ENCODE measurements around the gene ZSCAN5C.
A peak's percentile ranks its signal among the peaks of the same experiment; 100 is the strongest.
"Not testable (repeated sequence)": the region's sequence is repeated elsewhere in the genome, so short reads cannot be mapped to it uniquely, and the experiment has no call there.

Gene ZSCAN5C

GRCh38 chr19:56193981-56194640 lies 8.0 kb upstream of the ZSCAN5C start:
- Histone ChIP-seq H3K36me3 (ENCODE audit: insufficient read depth, low read length) (no peaks in the 10 kb centered on the region), H3K9me3 (ENCODE audit: low read length) (no peaks in the 10 kb centered on the region), H3K9ac (ENCODE audit: low read length) (no peak overlapping the region), H3K27ac (ENCODE audit: low read depth, low read length) (no peak overlapping the region), H3K27me3 (ENCODE audit: control insufficient read depth in 1 of 2, insufficient read depth in 2 of 2, low read length in 2 of 2) (no peaks in the 10 kb centered on the region), H3K4me3 (ENCODE audit: low read depth in 1 of 2, low read length in 2 of 2) (no peak overlapping the region), H3K4me1 (ENCODE audit: insufficient read depth, low read length) (no peaks in the 10 kb centered on the region)

- not testable (repeated sequence) for H3K4me1 ChIP-seq (ENCODE audit: insufficient read depth, low read length); H3K27me3 ChIP-seq (ENCODE audit: control insufficient read depth in 1 of 2, insufficient read depth in 2 of 2, low read length in 2 of 2)
These were observed 4.4 kb upstream of the ZSCAN5C start, which contains the start of gene ZSCAN5B for GRCh38 chr19:56197646-56198045. ZSCAN5B (minus strand) TSS chr19:56197783; CDS start chr19:56193052, 4,731 bp downstream.

GRCh38 chr19:56199687-56200086 lies 2.4 kb upstream of the ZSCAN5C start:
- H3K27me3 ChIP-seq (ENCODE audit: control insufficient read depth in 1 of 2, insufficient read depth in 2 of 2, low read length in 2 of 2): no peaks in the 10 kb centered on the region
- H3K9ac ChIP-seq (ENCODE audit: low read length): no peak overlapping the region
- H3K9me3 ChIP-seq (ENCODE audit: low read length): no peaks in the 10 kb centered on the region
- H3K4me3 ChIP-seq (ENCODE audit: low read depth in 1 of 2, low read length in 2 of 2): no peak overlapping the region
- no peak overlapping the region for H3K27ac ChIP-seq (ENCODE audit: low read depth, low read length)
- no peaks in the 10 kb centered on the region for H3K36me3 ChIP-seq (ENCODE audit: insufficient read depth, low read length)
- H3K4me1 ChIP-seq (ENCODE audit: insufficient read depth, low read length): no peaks in the 10 kb centered on the region

More at GRCh38 chr19:56197646-56198045, 4.4 kb upstream of the ZSCAN5C start, which contains the start of gene ZSCAN5B:
- H3K36me3 ChIP-seq (ENCODE audit: insufficient read depth, low read length); H3K9me3 ChIP-seq (ENCODE audit: low read length); H3K27ac ChIP-seq (ENCODE audit: low read depth, low read length); H3K4me3 ChIP-seq (ENCODE audit: low read depth in 1 of 2, low read length in 2 of 2); H3K9ac ChIP-seq (ENCODE audit: low read length): not testable (repeated sequence)

GRCh38 chr19:56207581-56207980 lies 5.5 kb downstream of the ZSCAN5C start:
- H3K9me3 ChIP-seq (ENCODE audit: low read length); H3K9ac ChIP-seq (ENCODE audit: low read length); H3K27me3 ChIP-seq (ENCODE audit: control insufficient read depth in 1 of 2, insufficient read depth in 2 of 2, low read length in 2 of 2); H3K27ac ChIP-seq (ENCODE audit: low read depth, low read length); H3K4me3 ChIP-seq (ENCODE audit: low read depth in 1 of 2, low read length in 2 of 2); H3K4me1 ChIP-seq (ENCODE audit: insufficient read depth, low read length); H3K36me3 ChIP-seq (ENCODE audit: insufficient read depth, low read length): not testable (repeated sequence)

- Histone ChIP-seq H3K27ac (ENCODE audit: low read depth, low read length) (no peak overlapping the region), H3K9me3 (ENCODE audit: low read length) (no peaks in the 10 kb centered on the region), H3K4me1 (ENCODE audit: insufficient read depth, low read length) (no peaks in the 10 kb centered on the region), H3K27me3 (ENCODE audit: control insufficient read depth in 1 of 2, insufficient read depth in 2 of 2, low read length in 2 of 2) (no peaks in the 10 kb centered on the region), H3K4me3 (ENCODE audit: low read depth in 1 of 2, low read length in 2 of 2) (no peak overlapping the region), H3K9ac (ENCODE audit: low read length) (no peak overlapping the region), H3K36me3 (ENCODE audit: insufficient read depth, low read length) (no peaks in the 10 kb centered on the region)
These were observed 7.0 kb downstream of the ZSCAN5C start for GRCh38 chr19:56209091-56209490.

- H3K9ac ChIP-seq (ENCODE audit: low read length); H3K9me3 ChIP-seq (ENCODE audit: low read length); H3K4me3 ChIP-seq (ENCODE audit: low read depth in 1 of 2, low read length in 2 of 2); H3K4me1 ChIP-seq (ENCODE audit: insufficient read depth, low read length); H3K27ac ChIP-seq (ENCODE audit: low read depth, low read length); H3K27me3 ChIP-seq (ENCODE audit: control insufficient read depth in 1 of 2, insufficient read depth in 2 of 2, low read length in 2 of 2); H3K36me3 ChIP-seq (ENCODE audit: insufficient read depth, low read length): not testable (repeated sequence)
These were observed 8.0 kb downstream of the ZSCAN5C start for GRCh38 chr19:56210036-56210435.

GRCh38 chr19:56211718-56212117 lies 9.6 kb downstream of the ZSCAN5C start:
- no peaks in the 10 kb centered on the region for H3K9me3 ChIP-seq (ENCODE audit: low read length)
- no peaks in the 10 kb centered on the region for H3K4me1 ChIP-seq (ENCODE audit: insufficient read depth, low read length)
- no peak overlapping the region for H3K4me3 ChIP-seq (ENCODE audit: low read depth in 1 of 2, low read length in 2 of 2)
- H3K9ac ChIP-seq (ENCODE audit: low read length): no peak overlapping the region
- H3K36me3 ChIP-seq (ENCODE audit: insufficient read depth, low read length): no peaks in the 10 kb centered on the region
- no peaks in the 10 kb centered on the region for H3K27me3 ChIP-seq (ENCODE audit: control insufficient read depth in 1 of 2, insufficient read depth in 2 of 2, low read length in 2 of 2)
- no peak overlapping the region for H3K27ac ChIP-seq (ENCODE audit: low read depth, low read length)

GRCh38 chr19:56217039-56217949 lies 15.2 kb downstream of the ZSCAN5C start:
- no peaks in the 10 kb centered on the region for H3K36me3 ChIP-seq (ENCODE audit: insufficient read depth, low read length)
- H3K27me3 ChIP-seq (ENCODE audit: control insufficient read depth in 1 of 2, insufficient read depth in 2 of 2, low read length in 2 of 2): peaks cover 0 to 8% of the 10 kb centered on the region in 2 donors
- H3K9ac ChIP-seq (ENCODE audit: low read length): no peak overlapping the region
- peak overlapping the region in 1 of 2 donors; percentile 35 for H3K4me3 ChIP-seq (ENCODE audit: low read depth in 1 of 2, low read length in 2 of 2)
- no peaks in the 10 kb centered on the region for H3K9me3 ChIP-seq (ENCODE audit: low read length)
- no peak overlapping the region for H3K27ac ChIP-seq (ENCODE audit: low read depth, low read length)
- H3K4me1 ChIP-seq (ENCODE audit: insufficient read depth, low read length): no peaks in the 10 kb centered on the region

- Histone ChIP-seq H3K36me3 (ENCODE audit: insufficient read depth, low read length) (no peaks in the 10 kb centered on the region), H3K27ac (ENCODE audit: low read depth, low read length) (no peak overlapping the region), H3K4me1 (ENCODE audit: insufficient read depth, low read length) (no peaks in the 10 kb centered on the region), H3K4me3 (ENCODE audit: low read depth in 1 of 2, low read length in 2 of 2) (no peak overlapping the region), H3K27me3 (ENCODE audit: control insufficient read depth in 1 of 2, insufficient read depth in 2 of 2, low read length in 2 of 2) (peaks cover 0 to 8% of the 10 kb centered on the region in 2 donors), H3K9me3 (ENCODE audit: low read length) (no peaks in the 10 kb centered on the region), H3K9ac (ENCODE audit: low read length) (no peak overlapping the region)
These were observed 16.9 kb downstream of the ZSCAN5C start for GRCh38 chr19:56218961-56219360.

- not testable (repeated sequence) for H3K27me3 ChIP-seq (ENCODE audit: control insufficient read depth in 1 of 2, insufficient read depth in 2 of 2, low read length in 2 of 2); H3K9ac ChIP-seq (ENCODE audit: low read length); H3K36me3 ChIP-seq (ENCODE audit: insufficient read depth, low read length); H3K9me3 ChIP-seq (ENCODE audit: low read length); H3K4me1 ChIP-seq (ENCODE audit: insufficient read depth, low read length); H3K27ac ChIP-seq (ENCODE audit: low read depth, low read length); H3K4me3 ChIP-seq (ENCODE audit: low read depth in 1 of 2, low read length in 2 of 2)
These were observed 19.4 kb downstream of the ZSCAN5C start for GRCh38 chr19:56221442-56221841.

- H3K27ac ChIP-seq (ENCODE audit: low read depth, low read length): no peak overlapping the region
- no peaks in the 10 kb centered on the region for H3K9me3 ChIP-seq (ENCODE audit: low read length)
These were observed 19.8 kb downstream of the ZSCAN5C start for GRCh38 chr19:56221851-56222250.

More at GRCh38 chr19:56221851-56222250, 19.8 kb downstream of the ZSCAN5C start:
- Histone ChIP-seq H3K4me1 (ENCODE audit: insufficient read depth, low read length) (no peaks in the 10 kb centered on the region), H3K4me3 (ENCODE audit: low read depth in 1 of 2, low read length in 2 of 2) (no peak overlapping the region), H3K9ac (ENCODE audit: low read length) (no peak overlapping the region), H3K27me3 (ENCODE audit: control insufficient read depth in 1 of 2, insufficient read depth in 2 of 2, low read length in 2 of 2) (peaks cover 0 to 8% of the 10 kb centered on the region in 2 donors), H3K36me3 (ENCODE audit: insufficient read depth, low read length) (no peaks in the 10 kb centered on the region)
